ENCODE data around the gene NEUROG1. TPM values are rescaled to one million over a fixed set of nuclear protein-coding genes. Genes with fewer than 3 reads are reported as not detected.

The NEUROG1 gene
- total and polyA plus RNA-seq, 10 of the 15 experiments (the other 5 are each of a cell fraction or from before 2014, with no cell fraction given), result not detected

- no peak overlapping the region for H2AFZ ChIP-seq (ENCODE audit: control insufficient read depth, low read depth, low read length)
- no peaks in the 10 kb centered on the region; the same call in 2 of the 3 replicates for H3K9me3 ChIP-seq (replicated peaks; ENCODE audit: control insufficient read depth, insufficient read depth, low read length)
- WGBS (ENCODE audit: insufficient coverage, insufficient replicate concordance, low lambda C conversion rate, missing lambda C conversion rate), result 16% methylated on average over 6 of the region's 6 CpGs
- H4K20me1 ChIP-seq (ENCODE audit: control insufficient read depth, insufficient read depth), result no peaks in the 10 kb centered on the region
- DNase-seq (ENCODE audit: low read depth, low spot score) (no peak), FAIRE-seq (no peak), ATAC-seq (no peak)
- peaks cover 0 to 11% of the 10 kb centered on the region in 2 experiments for H3K27me3 ChIP-seq (replicated peaks in 1 of 2; ENCODE audit: control insufficient read depth in 2 of 2, insufficient read depth in 2 of 2, low read length in 1 of 2)
- ChIA-PET SMC1A (ENCODE audit: uncharacterized antibody, unreplicated experiment) (no interaction called here), CTCF (interaction anchor here (2.1 to 2.9 kb wide), 2 partner anchors 11 to 16 kb away, joined by 7 to 18 read pairs; no protein-coding TSS in a partner anchor), POLR2A (no interaction called here), RAD21 (ENCODE audit: unreplicated experiment) (no interaction called here)
- H3K36me3 ChIP-seq (ENCODE audit: control insufficient read depth in 2 of 2, insufficient read depth in 2 of 2, low read length in 1 of 2), result no peaks in the 10 kb centered on the region
- H3K9ac ChIP-seq (ENCODE audit: control insufficient read depth, insufficient read depth, low read length), result no peak overlapping the region
- TF ChIP-seq SKIL (IDR thresholded peaks at IDR 0.05; ENCODE audit: low read depth, poor library complexity, severe bottlenecking) (no peak), GATAD2B (conservative IDR thresholded peaks at IDR 0.05; ENCODE audit: low read depth) (no peak), CEBPB (IDR thresholded peaks at IDR 0.05; ENCODE audit: borderline replicate concordance in 1 of 2, low read depth in 2 of 2, low read length in 2 of 2) (no peak)
- in situ Hi-C loops (cut with MboI), result no loop called here
- no peaks in the 10 kb centered on the region for H3K4me1 ChIP-seq (ENCODE audit: control insufficient read depth, insufficient read depth, low read length)
- H3K4me2 ChIP-seq (ENCODE audit: control insufficient read depth, insufficient read depth), result no peak overlapping the region
- no peaks in the 10 kb centered on the region for H3K79me2 ChIP-seq (ENCODE audit: control insufficient read depth, insufficient read depth, low read length)
- H3K4me3 ChIP-seq, result no peak overlapping the region
- intact Hi-C loops (cut with micrococcal nuclease; ENCODE audit: unreplicated experiment), result no loop called here
- BruUV-seq (replicated peaks), result no TSS peak
- no peak overlapping the region for H3K27ac ChIP-seq (ENCODE audit: control insufficient read depth, insufficient read depth)
Measured at GRCh38 chr5:135582099-135582781, 46.5 kb upstream of the NEUROG1 start.

Measured in GM12878 (cell line).